Psoas muscle (tissue), 8 donors: ENCODE measurements around the gene MTA2. TPM values are rescaled to one million over a fixed set of nuclear protein-coding genes. Genes with fewer than 3 reads are reported as not detected.

Experiments used
- ATAC-seq, 4 donors: fragments of 200-7000 bp; cut with Tn5 transposase; one replicate each; pipeline ENCODE4 v1.9.1; 2020; ENCODE audit warnings: moderate library complexity in 3 of 4, mild to moderate bottlenecking in 2 of 4
- DNase-seq, 2 donors: peaks; one replicate each; pipeline ENCODE4 v3.0.0-alpha.2; 2020
- H3K27ac ChIP-seq: fragments of 200-600 bp; one replicate; pipeline ENCODE4 v1.8.0; 2022
- H3K27me3 ChIP-seq, 3 donors: fragments of 200-600 bp in 1 of 3; one replicate each; pipeline versions ENCODE4 v1.6.1 to v1.8.0; 2013 to 2022; ENCODE audit warnings: low read length in 2 of 3, mild to moderate bottlenecking in 2 of 3, moderate library complexity in 1 of 3; ENCODE audit not compliant: insufficient read depth in 3 of 3
- H3K36me3 ChIP-seq, 2 donors: fragments of 200-600 bp in 1 of 2; one replicate each; pipeline versions ENCODE4 v1.6.1 to v1.8.0; 2013 to 2022; ENCODE audit warnings: low read depth in 1 of 2, mild to moderate bottlenecking in 1 of 2, moderate library complexity in 1 of 2; ENCODE audit not compliant: insufficient read depth in 1 of 2
- H3K4me1 ChIP-seq: fragments of 200-600 bp; one replicate; pipeline ENCODE4 v1.8.0; 2022
- H3K4me3 ChIP-seq: fragments of 200-600 bp; one replicate; pipeline ENCODE4 v1.8.0; 2022; ENCODE audit warnings: mild to moderate bottlenecking
- H3K9me3 ChIP-seq: fragments of 200-600 bp; one replicate; pipeline ENCODE4 v1.8.0; 2022
- WGBS, 3 donors: extraction: QIAGEN DNeasy Blood & Tissue Kit; methylation state at CpG; one replicate each; pipeline versions ENCODE4 v1.1.6 to v1.1.7; 2013; 5-methylcytosine and 5-hydroxymethylcytosine counted together
- intact Hi-C, 2 donors: fragments of 100-400 bp; cut with DNase I; formaldehyde crosslinking; loops; one replicate each; pipeline versions ENCODE4 v1.11.0 to v1.14.2; 2022
- polyA plus RNA-seq, 3 donors: library from polyadenylated mRNA; stranded (reverse); fragments of 200-250 nt; gene quantifications; one replicate each; pipeline ENCODE4 v1.2.3, GENCODE V29; 2013
- total RNA-seq, 4 donors: library from RNA; stranded (reverse); fragmentation: NEBNext Ultra II Directional in 2 of 4; extraction: Animal tissue kit (Norgen Biotek cat#: 25700) in 2 of 4; gene quantifications; one replicate each; pipeline versions ENCODE4 v1.2.1 to v1.2.4, GENCODE V29; 2021 to 2023
- TF ChIP-seq, protein P1 (sequence below): fragments of 200-600 bp; IDR thresholded peaks from one replicate; pipeline ENCODE4 v1.8.0; 2022; ENCODE audit warnings: antibody characterized with exemption
- donor health status: healthy with polysubstance abuse.
- donor health status: DM: no; HTN: no; CAD: no; lungs with moderate emphysema.
- donor health status: Bipolar disorder and iron deficiency.
- donor health status: healthy.
- donor health status: DM: yes; HTN: yes; CAD: no.
- donor health status: DM: no; HTN: no; CAD: no.
- donor health status: DM: no; HTN: no; CAD: no.
- donor health status: DM: yes; HTN: yes; CAD: no.

The MTA2 gene
- total and polyA plus RNA-seq, 7 donors: 18.4 to 32.5 (median 27.1) TPM

DNA sequence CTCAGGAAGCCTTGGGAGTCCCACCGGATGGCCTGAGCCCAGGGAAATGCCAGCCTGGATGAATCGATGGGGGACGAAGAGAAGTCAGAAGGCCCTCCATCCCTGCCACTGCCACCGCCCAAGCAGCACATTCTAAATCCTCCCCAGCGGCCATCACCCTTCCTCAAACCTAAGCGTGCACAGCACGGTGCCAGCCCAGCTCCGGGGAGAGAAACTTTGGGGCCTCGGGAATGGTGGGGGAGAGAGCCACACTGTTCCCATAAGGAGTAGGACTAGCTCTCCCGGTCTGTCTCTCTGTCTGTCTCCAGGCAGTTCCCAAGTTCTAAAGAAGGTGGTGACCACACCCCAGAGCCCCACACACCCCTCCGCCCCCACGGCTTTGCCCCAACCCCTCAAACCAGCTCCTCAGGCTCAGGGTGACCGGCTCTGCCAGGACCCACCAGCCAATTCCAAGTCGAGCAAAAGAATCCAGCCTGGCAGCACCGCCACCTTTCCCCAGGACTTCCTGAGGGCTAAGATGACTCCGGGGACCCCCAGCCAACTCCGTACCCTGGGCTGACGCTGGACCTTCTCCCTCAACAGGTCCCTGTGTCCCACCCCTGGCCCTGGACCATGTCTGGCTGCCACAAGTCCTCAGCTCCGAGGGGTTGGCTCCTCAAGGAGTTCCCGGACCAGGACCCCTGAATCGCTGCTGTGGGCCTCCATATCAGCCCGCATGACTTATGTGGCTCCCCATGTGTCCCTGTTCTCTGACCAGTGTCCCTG is 57.8 kb downstream of the MTA2 start:
- Histone ChIP-seq H3K27me3 (no peaks in the 10 kb centered on the region), H3K9me3 (no peaks in the 10 kb centered on the region), H3K36me3 (peaks cover 0 to 2% of the 10 kb centered on the region in 2 donors), H3K4me3 (peak overlapping the region; percentile 91), H3K27ac (peak overlapping the region; percentile 99), H3K4me1 (peaks cover 66% of the 10 kb centered on the region)
- TF ChIP-seq, protein P1, sequence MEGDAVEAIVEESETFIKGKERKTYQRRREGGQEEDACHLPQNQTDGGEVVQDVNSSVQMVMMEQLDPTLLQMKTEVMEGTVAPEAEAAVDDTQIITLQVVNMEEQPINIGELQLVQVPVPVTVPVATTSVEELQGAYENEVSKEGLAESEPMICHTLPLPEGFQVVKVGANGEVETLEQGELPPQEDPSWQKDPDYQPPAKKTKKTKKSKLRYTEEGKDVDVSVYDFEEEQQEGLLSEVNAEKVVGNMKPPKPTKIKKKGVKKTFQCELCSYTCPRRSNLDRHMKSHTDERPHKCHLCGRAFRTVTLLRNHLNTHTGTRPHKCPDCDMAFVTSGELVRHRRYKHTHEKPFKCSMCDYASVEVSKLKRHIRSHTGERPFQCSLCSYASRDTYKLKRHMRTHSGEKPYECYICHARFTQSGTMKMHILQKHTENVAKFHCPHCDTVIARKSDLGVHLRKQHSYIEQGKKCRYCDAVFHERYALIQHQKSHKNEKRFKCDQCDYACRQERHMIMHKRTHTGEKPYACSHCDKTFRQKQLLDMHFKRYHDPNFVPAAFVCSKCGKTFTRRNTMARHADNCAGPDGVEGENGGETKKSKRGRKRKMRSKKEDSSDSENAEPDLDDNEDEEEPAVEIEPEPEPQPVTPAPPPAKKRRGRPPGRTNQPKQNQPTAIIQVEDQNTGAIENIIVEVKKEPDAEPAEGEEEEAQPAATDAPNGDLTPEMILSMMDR: no peak
- no peak for ATAC-seq
- intact Hi-C loops: loop anchor here (2.0 to 5.0 kb wide), 7 partner anchors 17 to 147 kb away; no protein-coding TSS in a partner anchor
- WGBS, 3 donors: 4 to 21% (median 10%) methylated on average over 22 of the region's 22 CpGs
- peak in 1 of 2 donors; percentile 24 for DNase-seq

Other genes starting within 250 kb of the MTA2 start
- not detected for gene SCGB1A1, start 182.8 kb downstream of the MTA2 start, total RNA-seq
- under 1 TPM in 1 of 3 donors, not detected in 2; 0.35 TPM for gene SCGB1A1, start 182.8 kb downstream of the MTA2 start, polyA plus RNA-seq
- gene AHNAK, start 55.1 kb downstream of the MTA2 start, total RNA-seq: 100 to 1,000 TPM; 376 to 679 (median 425) TPM
- 100 to 1,000 TPM in 2 of 3 donors, 10 to 100 TPM in 1; 93.5 to 227 (median 206) TPM for gene AHNAK, start 55.1 kb downstream of the MTA2 start, polyA plus RNA-seq
- 1,000 to 10,000 TPM; 1,137 to 1,954 (median 1,509) TPM for gene EEF1G, start 28.0 kb downstream of the MTA2 start, total RNA-seq
- gene EEF1G, start 28.0 kb downstream of the MTA2 start, polyA plus RNA-seq: 1,000 to 10,000 TPM; 1,687 to 2,356 (median 2,243) TPM
- 10 to 100 TPM; 14.3 to 23.7 (median 19.6) TPM for gene TUT1, start 10.3 kb downstream of the MTA2 start, total RNA-seq
- gene TUT1, start 10.3 kb downstream of the MTA2 start, polyA plus RNA-seq: 10 to 100 TPM; 12.1 to 15.5 (median 12.7) TPM
- gene EML3, start 10.9 kb upstream of the MTA2 start, total RNA-seq: 10 to 100 TPM; 14.1 to 19.5 (median 16.9) TPM
- gene EML3, start 10.9 kb upstream of the MTA2 start, polyA plus RNA-seq: 10 to 100 TPM in 2 of 3 donors, 1 to 10 TPM in 1; 7.4 to 11.3 (median 11.1) TPM
- 1 to 10 TPM; 2.0 to 4.4 (median 3.1) TPM for gene ROM1, start 11.4 kb upstream of the MTA2 start, total RNA-seq
- gene ROM1, start 11.4 kb upstream of the MTA2 start, polyA plus RNA-seq: 1 to 10 TPM; 3.7 to 5.5 (median 4.7) TPM
- gene B3GAT3, start 20.1 kb upstream of the MTA2 start, total RNA-seq: 10 to 100 TPM in 3 of 4 donors, 1 to 10 TPM in 1; 7.4 to 11.8 (median 11.0) TPM
- gene B3GAT3, start 20.1 kb upstream of the MTA2 start, polyA plus RNA-seq: 10 to 100 TPM; 11.7 to 37.6 (median 20.0) TPM
- 10 to 100 TPM; 59.7 to 62.2 (median 61.4) TPM for gene GANAB, start 44.7 kb upstream of the MTA2 start, total RNA-seq
- 10 to 100 TPM; 34.3 to 64.6 (median 62.0) TPM for gene GANAB, start 44.7 kb upstream of the MTA2 start, polyA plus RNA-seq
- gene INTS5, start 51.4 kb upstream of the MTA2 start, total RNA-seq: 10 to 100 TPM; 13.5 to 20.6 (median 17.1) TPM
- gene INTS5, start 51.4 kb upstream of the MTA2 start, polyA plus RNA-seq: 10 to 100 TPM in 1 of 3 donors, 1 to 10 TPM in 2; 8.1 to 19.9 (median 9.3) TPM
- 10 to 100 TPM; 29.8 to 50.9 (median 50.2) TPM for gene C11orf98, start 63.3 kb upstream of the MTA2 start, total RNA-seq
- 100 to 1,000 TPM in 1 of 3 donors, 10 to 100 TPM in 2; 87.1 to 155 (median 93.1) TPM for gene C11orf98, start 63.3 kb upstream of the MTA2 start, polyA plus RNA-seq
- 10 to 100 TPM in 2 of 4 donors, 1 to 10 TPM in 2; 3.8 to 12.8 (median 9.4) TPM for gene CSKMT, start 63.4 kb upstream of the MTA2 start, total RNA-seq
- gene CSKMT, start 63.4 kb upstream of the MTA2 start, polyA plus RNA-seq: 10 to 100 TPM in 1 of 3 donors, 1 to 10 TPM in 2; 4.8 to 11.4 (median 7.8) TPM
- 1 to 10 TPM; 5.2 to 8.8 (median 7.1) TPM for gene UQCC3, start 69.8 kb upstream of the MTA2 start, total RNA-seq
- gene UQCC3, start 69.8 kb upstream of the MTA2 start, polyA plus RNA-seq: 10 to 100 TPM in 1 of 3 donors, 1 to 10 TPM in 2; 6.4 to 16.5 (median 8.6) TPM
- gene LBHD1, start 70.4 kb upstream of the MTA2 start, total RNA-seq: 1 to 10 TPM in 3 of 4 donors, under 1 TPM in 1; 0.74 to 3.2 (median 1.9) TPM
- 1 to 10 TPM in 2 of 3 donors, under 1 TPM in 1; 0.98 to 3.6 (median 1.6) TPM for gene LBHD1, start 70.4 kb upstream of the MTA2 start, polyA plus RNA-seq
- 100 to 1,000 TPM; 102 to 204 (median 149) TPM for gene UBXN1, start 77.2 kb upstream of the MTA2 start, total RNA-seq
- gene UBXN1, start 77.2 kb upstream of the MTA2 start, polyA plus RNA-seq: 100 to 1,000 TPM; 225 to 376 (median 295) TPM
- gene LRRN4CL, start 87.7 kb upstream of the MTA2 start, total RNA-seq: 1 to 10 TPM; 2.4 to 4.8 (median 3.8) TPM
- 1 to 10 TPM; 1.8 to 3.7 (median 2.8) TPM for gene LRRN4CL, start 87.7 kb upstream of the MTA2 start, polyA plus RNA-seq
- 10 to 100 TPM; 17.0 to 45.4 (median 29.0) TPM for gene BSCL2, start 105.6 kb upstream of the MTA2 start, total RNA-seq
- gene BSCL2, start 105.6 kb upstream of the MTA2 start, polyA plus RNA-seq: 100 to 1,000 TPM in 1 of 3 donors, 10 to 100 TPM in 2; 61.5 to 174 (median 63.5) TPM
- gene GNG3, start 105.8 kb upstream of the MTA2 start, total RNA-seq: not detected
- gene GNG3, start 105.8 kb upstream of the MTA2 start, polyA plus RNA-seq: under 1 TPM in 2 of 3 donors, not detected in 1; 0.10 to 0.39 TPM
- gene HNRNPUL2, start 125.6 kb upstream of the MTA2 start, total RNA-seq: 10 to 100 TPM; 27.2 to 39.7 (median 31.4) TPM
- 10 to 100 TPM; 23.8 to 35.1 (median 25.0) TPM for gene HNRNPUL2, start 125.6 kb upstream of the MTA2 start, polyA plus RNA-seq
- gene TTC9C, start 126.6 kb upstream of the MTA2 start, total RNA-seq: 10 to 100 TPM; 14.8 to 19.6 (median 16.4) TPM
- 10 to 100 TPM; 20.2 to 30.4 (median 28.2) TPM for gene TTC9C, start 126.6 kb upstream of the MTA2 start, polyA plus RNA-seq
- 1 to 10 TPM; 5.4 to 8.7 (median 6.5) TPM for gene ZBTB3, start 152.3 kb upstream of the MTA2 start, total RNA-seq
- 1 to 10 TPM; 1.5 to 3.5 (median 2.1) TPM for gene ZBTB3, start 152.3 kb upstream of the MTA2 start, polyA plus RNA-seq
- 10 to 100 TPM; 31.7 to 44.7 (median 36.2) TPM for gene POLR2G, start 159.7 kb upstream of the MTA2 start, total RNA-seq
- 10 to 100 TPM; 44.0 to 92.6 (median 48.8) TPM for gene POLR2G, start 159.7 kb upstream of the MTA2 start, polyA plus RNA-seq
- 10 to 100 TPM; 13.5 to 19.9 (median 18.3) TPM for gene TAF6L, start 169.5 kb upstream of the MTA2 start, total RNA-seq
- gene TAF6L, start 169.5 kb upstream of the MTA2 start, polyA plus RNA-seq: 10 to 100 TPM; 18.0 to 26.5 (median 20.1) TPM
- gene TMEM179B, start 185.5 kb upstream of the MTA2 start, total RNA-seq: 10 to 100 TPM; 12.2 to 18.5 (median 16.0) TPM
- gene TMEM179B, start 185.5 kb upstream of the MTA2 start, polyA plus RNA-seq: 10 to 100 TPM; 31.5 to 42.0 (median 34.4) TPM
- 10 to 100 TPM in 1 of 4 donors, 1 to 10 TPM in 3; 6.2 to 11.5 (median 8.4) TPM for gene TMEM223, start 190.1 kb upstream of the MTA2 start, total RNA-seq
- gene TMEM223, start 190.1 kb upstream of the MTA2 start, polyA plus RNA-seq: 10 to 100 TPM; 16.6 to 37.7 (median 21.7) TPM
- 10 to 100 TPM; 38.3 to 45.4 (median 41.9) TPM for gene NXF1, start 203.6 kb upstream of the MTA2 start, total RNA-seq
- 10 to 100 TPM; 36.3 to 67.0 (median 49.7) TPM for gene NXF1, start 203.6 kb upstream of the MTA2 start, polyA plus RNA-seq
- gene STX5, start 230.2 kb upstream of the MTA2 start, total RNA-seq: 10 to 100 TPM; 16.0 to 24.6 (median 20.7) TPM
- gene STX5, start 230.2 kb upstream of the MTA2 start, polyA plus RNA-seq: 10 to 100 TPM; 18.2 to 21.1 (median 21.1) TPM
- not detected for gene TEX54, start 231.0 kb upstream of the MTA2 start, total RNA-seq
- not detected for gene TEX54, start 231.0 kb upstream of the MTA2 start, polyA plus RNA-seq
- 10 to 100 TPM; 32.9 to 74.9 (median 54.2) TPM for gene WDR74, start 237.7 kb upstream of the MTA2 start, total RNA-seq
- gene WDR74, start 237.7 kb upstream of the MTA2 start, polyA plus RNA-seq: 100 to 1,000 TPM in 1 of 3 donors, 10 to 100 TPM in 2; 90.1 to 121 (median 92.5) TPM